ENCODE measurements around the gene ANKRD18B. TPM values are rescaled to one million over a fixed set of nuclear protein-coding genes. Genes with fewer than 3 reads are reported as not detected.
"Not testable (repeated sequence)": the region's sequence is repeated elsewhere in the genome, so short reads cannot be mapped to it uniquely, and the experiment has no call there.

The ANKRD18B gene
- total RNA-seq, 4 donors from 2014 or later = not detected

GRCh38 chr9:33604249-33604648 is 80.2 kb downstream of the ANKRD18B start:
- H3K27me3 ChIP-seq; H3K4me1 ChIP-seq; H3K27ac ChIP-seq; H3K36me3 ChIP-seq; intact Hi-C loops (cut with DNase I; ENCODE audit: low total_unique reads); DNase-seq; H3K4me3 ChIP-seq; H3K9me3 ChIP-seq: not testable (repeated sequence)
- TF ChIP-seq, protein P1, sequence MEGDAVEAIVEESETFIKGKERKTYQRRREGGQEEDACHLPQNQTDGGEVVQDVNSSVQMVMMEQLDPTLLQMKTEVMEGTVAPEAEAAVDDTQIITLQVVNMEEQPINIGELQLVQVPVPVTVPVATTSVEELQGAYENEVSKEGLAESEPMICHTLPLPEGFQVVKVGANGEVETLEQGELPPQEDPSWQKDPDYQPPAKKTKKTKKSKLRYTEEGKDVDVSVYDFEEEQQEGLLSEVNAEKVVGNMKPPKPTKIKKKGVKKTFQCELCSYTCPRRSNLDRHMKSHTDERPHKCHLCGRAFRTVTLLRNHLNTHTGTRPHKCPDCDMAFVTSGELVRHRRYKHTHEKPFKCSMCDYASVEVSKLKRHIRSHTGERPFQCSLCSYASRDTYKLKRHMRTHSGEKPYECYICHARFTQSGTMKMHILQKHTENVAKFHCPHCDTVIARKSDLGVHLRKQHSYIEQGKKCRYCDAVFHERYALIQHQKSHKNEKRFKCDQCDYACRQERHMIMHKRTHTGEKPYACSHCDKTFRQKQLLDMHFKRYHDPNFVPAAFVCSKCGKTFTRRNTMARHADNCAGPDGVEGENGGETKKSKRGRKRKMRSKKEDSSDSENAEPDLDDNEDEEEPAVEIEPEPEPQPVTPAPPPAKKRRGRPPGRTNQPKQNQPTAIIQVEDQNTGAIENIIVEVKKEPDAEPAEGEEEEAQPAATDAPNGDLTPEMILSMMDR (IDR thresholded peaks at IDR 0.05) = peak in 1 of 5 experiments; percentile 2
- 26 to 30% methylated on average over 2 to 3 of the region's 3 CpGs for WGBS, 2 donors (ENCODE audit: low coverage in 1 of 2)
- in situ Hi-C loops (cut with MboI; ENCODE audit: low pct_ligation_motif_present in 1 of 4, low pct_unique_long_range_greater_than_20kb in 1 of 4, low sequenced_read_pairs in 3 of 4) = loop anchor here in 1 of 4 donors (25.0 kb wide), 1 partner anchor 92 kb away; the partner anchor contains the start of gene ANKRD18B

GRCh38 chr9:33604936-33605335 is 80.9 kb downstream of the ANKRD18B start:
- H3K9me3 ChIP-seq; H3K27me3 ChIP-seq; intact Hi-C loops (cut with DNase I; ENCODE audit: low total_unique reads); H3K27ac ChIP-seq; H3K4me3 ChIP-seq; H3K36me3 ChIP-seq; H3K4me1 ChIP-seq; DNase-seq: not testable (repeated sequence)
- 83% methylated on average over 4 of the region's 4 CpGs; no CpG with 5 or more reads in 1 of the 2 donors for WGBS, 2 donors (ENCODE audit: low coverage in 1 of 2)
- in situ Hi-C loops (cut with MboI; ENCODE audit: low pct_ligation_motif_present in 1 of 4, low pct_unique_long_range_greater_than_20kb in 1 of 4, low sequenced_read_pairs in 3 of 4) = loop anchor here in 1 of 4 donors (25.0 kb wide), 1 partner anchor 93 kb away; the partner anchor contains the start of gene ANKRD18B

DNA sequence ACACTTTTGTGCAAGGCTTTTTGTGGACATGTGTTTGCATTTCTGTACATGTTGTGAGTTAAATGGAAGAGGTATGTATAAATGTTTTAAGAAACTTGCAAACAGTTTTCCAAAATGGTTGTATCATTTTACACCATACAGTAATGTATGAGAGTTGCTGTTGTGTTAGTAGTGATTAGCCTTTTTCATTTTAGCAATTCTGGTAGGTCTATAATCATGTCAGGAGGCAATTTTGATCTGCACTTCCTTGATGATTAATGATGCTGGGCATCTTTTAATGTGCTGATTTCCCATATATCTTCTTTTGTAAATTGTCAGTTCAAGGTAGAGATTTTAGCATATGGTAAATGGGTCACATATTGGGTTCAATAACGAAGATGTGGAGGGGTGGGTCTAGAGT is 87.3 kb downstream of the ANKRD18B start:
- in situ Hi-C loops (cut with MboI; ENCODE audit: low pct_ligation_motif_present in 1 of 4, low pct_unique_long_range_greater_than_20kb in 1 of 4, low sequenced_read_pairs in 3 of 4) = loop anchor here in 1 of 4 donors (25.0 kb wide), 1 partner anchor 99 kb away; the partner anchor contains the start of gene ANKRD18B
- no peaks in the 10 kb centered on the region for H3K9me3 ChIP-seq
- TF ChIP-seq POLR2A (IDR thresholded peaks at IDR 0.05) (no peak), POLR2AphosphoS5 (IDR thresholded peaks at IDR 0.05) (no peak), EP300 (IDR thresholded peaks at IDR 0.05; ENCODE audit: low read depth) (no peak)
- TF ChIP-seq, protein P1 (IDR thresholded peaks at IDR 0.05) = no peak
- no peaks in the 10 kb centered on the region for H3K27me3 ChIP-seq
- no peaks in the 10 kb centered on the region for H3K36me3 ChIP-seq
- H3K27ac ChIP-seq = no peak overlapping the region
- intact Hi-C loops (cut with DNase I; ENCODE audit: low total_unique reads) = no loop called here
- DNase-seq = no peak
- WGBS, 2 donors (ENCODE audit: low coverage in 1 of 2) = 64 to 67% methylated on average over 1 of the region's 1 CpG
- no peaks in the 10 kb centered on the region for H3K4me1 ChIP-seq
- no peak overlapping the region for H3K4me3 ChIP-seq

DNA sequence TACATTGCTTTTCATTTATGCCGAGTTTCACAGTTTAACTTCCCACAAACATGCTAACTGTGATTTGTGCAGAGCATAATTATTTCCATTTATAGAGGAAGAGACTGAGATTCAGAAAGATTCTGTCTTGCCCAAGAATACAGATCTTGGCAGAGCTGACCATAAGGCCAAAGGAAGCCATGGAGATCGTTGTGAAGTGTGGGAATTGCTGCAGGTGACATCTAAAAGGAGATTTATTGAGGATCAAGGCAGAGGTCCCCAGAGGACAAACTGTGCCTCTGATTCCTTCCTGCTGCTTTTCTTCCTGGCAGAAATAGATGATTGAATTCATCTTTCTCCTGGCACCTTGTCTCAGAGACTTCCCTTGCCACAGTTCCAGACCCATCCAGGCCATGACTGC is 88.4 kb downstream of the ANKRD18B start:
- H3K9me3 ChIP-seq; H3K27ac ChIP-seq; H3K4me3 ChIP-seq; intact Hi-C loops (cut with DNase I; ENCODE audit: low total_unique reads); H3K4me1 ChIP-seq; H3K27me3 ChIP-seq; H3K36me3 ChIP-seq; DNase-seq: not testable (repeated sequence)
- in situ Hi-C loops (cut with MboI; ENCODE audit: low pct_ligation_motif_present in 1 of 4, low pct_unique_long_range_greater_than_20kb in 1 of 4, low sequenced_read_pairs in 3 of 4) = loop anchor here in 1 of 4 donors (25.0 kb wide), 1 partner anchor 100 kb away; the partner anchor contains the start of gene ANKRD18B
- 39 to 66% methylated on average over 2 of the region's 2 CpGs for WGBS, 2 donors (ENCODE audit: low coverage in 1 of 2)

DNA sequence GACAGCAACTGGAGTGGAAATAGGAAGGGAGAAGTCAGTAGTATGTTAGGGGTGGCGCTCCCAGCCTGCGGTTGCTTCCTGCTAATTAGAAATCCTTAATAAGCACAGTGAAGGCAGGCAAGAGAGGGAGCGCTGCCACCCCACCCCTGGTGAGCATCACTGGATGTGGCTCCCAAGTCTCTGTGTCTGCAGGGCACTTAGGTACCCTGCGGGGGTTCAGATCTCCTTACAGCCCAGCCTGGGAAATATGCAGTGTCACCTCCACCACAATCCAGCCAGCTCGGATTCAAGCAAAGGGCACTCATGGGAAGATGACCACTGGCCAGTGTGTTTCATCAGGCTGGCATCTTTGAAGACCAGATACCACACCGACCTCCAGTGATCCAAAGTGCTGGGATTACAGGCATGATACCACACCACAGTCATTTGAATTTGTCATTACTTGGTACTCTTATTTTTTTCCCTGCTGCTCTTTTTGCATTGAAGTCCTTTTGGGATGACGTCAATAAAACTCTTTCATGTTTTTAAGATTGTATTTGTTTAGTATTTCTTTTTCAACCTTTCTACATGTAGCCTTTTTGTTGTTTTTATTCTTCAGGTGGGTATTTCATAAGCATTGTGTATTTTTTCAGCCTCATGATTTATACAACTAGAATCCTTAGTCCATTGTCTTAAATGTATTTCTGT is 90.1 kb downstream of the ANKRD18B start:
- Histone ChIP-seq H3K27me3 (no peaks in the 10 kb centered on the region), H3K4me3 (no peak overlapping the region), H3K36me3 (no peaks in the 10 kb centered on the region), H3K9me3 (no peaks in the 10 kb centered on the region), H3K4me1 (no peaks in the 10 kb centered on the region), H3K27ac (no peak overlapping the region)
- intact Hi-C loops (cut with DNase I; ENCODE audit: low total_unique reads) (no loop called here), in situ Hi-C loops (cut with MboI; ENCODE audit: low pct_ligation_motif_present in 1 of 4, low pct_unique_long_range_greater_than_20kb in 1 of 4, low sequenced_read_pairs in 3 of 4) (loop anchor here in 1 of 4 donors (25.0 kb wide), 1 partner anchor 102 kb away; the partner anchor contains the start of gene ANKRD18B)
- WGBS, 2 donors (ENCODE audit: low coverage in 1 of 2) = 90 to 95% methylated on average over 2 to 7 of the region's 7 CpGs
- TF ChIP-seq POLR2A (IDR thresholded peaks at IDR 0.05) (no peak), POLR2AphosphoS5 (IDR thresholded peaks at IDR 0.05) (no peak), EP300 (IDR thresholded peaks at IDR 0.05; ENCODE audit: low read depth) (no peak)
- TF ChIP-seq, protein P1 (IDR thresholded peaks at IDR 0.05) = no peak
- DNase-seq = no peak

- H3K27me3 ChIP-seq; H3K4me1 ChIP-seq; H3K36me3 ChIP-seq; H3K27ac ChIP-seq; H3K4me3 ChIP-seq; intact Hi-C loops (cut with DNase I; ENCODE audit: low total_unique reads); DNase-seq; H3K9me3 ChIP-seq: not testable (repeated sequence)
- 44 to 85% methylated on average over 2 to 9 of the region's 9 CpGs for WGBS, 2 donors (ENCODE audit: low coverage in 1 of 2)
- in situ Hi-C loops (cut with MboI; ENCODE audit: low pct_ligation_motif_present in 1 of 4, low pct_unique_long_range_greater_than_20kb in 1 of 4, low sequenced_read_pairs in 3 of 4) = loop anchor here in 1 of 4 donors (25.0 kb wide), 1 partner anchor 106 kb away; the partner anchor contains the start of gene ANKRD18B
Measured at GRCh38 chr9:33618370-33618769, 94.3 kb downstream of the ANKRD18B start.

All from transverse colon (tissue), 4 donors.